ENCODE data around the gene ATP8B4.

DNA sequence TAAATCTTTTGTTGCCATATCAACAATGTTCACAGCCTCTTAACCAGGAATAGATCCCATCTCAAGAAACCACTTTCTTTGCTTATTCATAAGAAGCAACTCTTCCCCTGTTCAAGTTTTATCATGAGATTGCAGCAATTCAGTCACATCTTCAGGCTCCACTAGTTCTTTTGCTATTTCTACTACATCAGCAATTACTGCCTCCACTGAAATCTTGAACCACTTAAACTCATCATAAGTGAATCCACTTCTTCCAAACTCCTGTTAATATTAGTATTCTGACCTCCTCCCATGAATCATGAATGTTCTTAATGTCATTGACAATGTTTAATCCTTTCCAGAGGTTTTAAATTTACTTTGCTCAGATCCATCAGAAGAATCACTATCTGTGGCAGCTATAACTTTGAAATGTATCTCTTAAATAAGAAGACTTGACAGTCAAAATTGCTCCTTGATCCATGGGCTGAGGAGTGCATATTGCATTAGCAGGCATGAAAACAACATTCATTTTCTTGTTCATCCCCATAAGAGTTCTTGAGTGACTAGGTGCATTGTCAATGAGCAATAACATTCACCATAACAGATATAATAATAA is 292.3 kb downstream of the ATP8B4 start:
- TF ChIP-seq, protein P1, sequence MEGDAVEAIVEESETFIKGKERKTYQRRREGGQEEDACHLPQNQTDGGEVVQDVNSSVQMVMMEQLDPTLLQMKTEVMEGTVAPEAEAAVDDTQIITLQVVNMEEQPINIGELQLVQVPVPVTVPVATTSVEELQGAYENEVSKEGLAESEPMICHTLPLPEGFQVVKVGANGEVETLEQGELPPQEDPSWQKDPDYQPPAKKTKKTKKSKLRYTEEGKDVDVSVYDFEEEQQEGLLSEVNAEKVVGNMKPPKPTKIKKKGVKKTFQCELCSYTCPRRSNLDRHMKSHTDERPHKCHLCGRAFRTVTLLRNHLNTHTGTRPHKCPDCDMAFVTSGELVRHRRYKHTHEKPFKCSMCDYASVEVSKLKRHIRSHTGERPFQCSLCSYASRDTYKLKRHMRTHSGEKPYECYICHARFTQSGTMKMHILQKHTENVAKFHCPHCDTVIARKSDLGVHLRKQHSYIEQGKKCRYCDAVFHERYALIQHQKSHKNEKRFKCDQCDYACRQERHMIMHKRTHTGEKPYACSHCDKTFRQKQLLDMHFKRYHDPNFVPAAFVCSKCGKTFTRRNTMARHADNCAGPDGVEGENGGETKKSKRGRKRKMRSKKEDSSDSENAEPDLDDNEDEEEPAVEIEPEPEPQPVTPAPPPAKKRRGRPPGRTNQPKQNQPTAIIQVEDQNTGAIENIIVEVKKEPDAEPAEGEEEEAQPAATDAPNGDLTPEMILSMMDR (conservative IDR thresholded peaks at IDR 0.05 in 1 of 2, IDR thresholded peaks at IDR 0.05 in 1 of 2; ENCODE audit: low read depth in 1 of 2, low read length in 2 of 2) = no peak
- no peak for TF ChIP-seq EZH2 (IDR thresholded peaks at IDR 0.05; ENCODE audit: low read length, missing control alignments)
